NCI-H2196 treated with DMSO at 0.1 percent for 48 hours (cell line): ENCODE measurements around the gene STARD8.
"Not testable (repeated sequence)": the region's sequence is repeated elsewhere in the genome, so short reads cannot be mapped to it uniquely, and the experiment has no call there.

Source experiments
- DNase-seq: peaks from one replicate; lab custom pipeline; 2025; ENCODE audit not compliant: unreplicated experiment; lab: John Stamatoyannopoulos, UW

The STARD8 gene

GRCh38 chrX:68647156-68647957, at the start of gene STARD8:
TSS of gene STARD8 (plus strand) at chrX:68647666. CDS start at chrX:68647883, 217 bp downstream.
- no peak for DNase-seq

DNA sequence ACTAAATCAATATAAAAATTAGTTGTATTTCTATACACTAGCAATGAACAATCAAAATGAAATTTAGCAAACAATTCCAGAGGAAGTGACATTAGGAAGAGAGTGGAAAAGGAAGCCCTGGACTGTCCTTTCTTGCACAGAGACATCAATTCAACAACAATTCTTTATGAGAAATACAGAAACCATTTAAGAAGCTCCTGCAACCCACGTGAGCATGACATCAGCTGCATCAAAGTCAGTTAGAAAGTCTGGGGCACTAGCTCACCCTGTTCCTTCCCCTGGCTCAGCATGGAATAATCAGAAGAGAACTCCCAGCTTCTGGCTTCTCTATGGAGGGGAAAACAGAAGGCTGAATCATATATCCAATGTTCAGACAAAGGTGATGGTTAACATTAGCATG, 48.6 kb upstream of the STARD8 start:
- DNase-seq, result no peak

DNA sequence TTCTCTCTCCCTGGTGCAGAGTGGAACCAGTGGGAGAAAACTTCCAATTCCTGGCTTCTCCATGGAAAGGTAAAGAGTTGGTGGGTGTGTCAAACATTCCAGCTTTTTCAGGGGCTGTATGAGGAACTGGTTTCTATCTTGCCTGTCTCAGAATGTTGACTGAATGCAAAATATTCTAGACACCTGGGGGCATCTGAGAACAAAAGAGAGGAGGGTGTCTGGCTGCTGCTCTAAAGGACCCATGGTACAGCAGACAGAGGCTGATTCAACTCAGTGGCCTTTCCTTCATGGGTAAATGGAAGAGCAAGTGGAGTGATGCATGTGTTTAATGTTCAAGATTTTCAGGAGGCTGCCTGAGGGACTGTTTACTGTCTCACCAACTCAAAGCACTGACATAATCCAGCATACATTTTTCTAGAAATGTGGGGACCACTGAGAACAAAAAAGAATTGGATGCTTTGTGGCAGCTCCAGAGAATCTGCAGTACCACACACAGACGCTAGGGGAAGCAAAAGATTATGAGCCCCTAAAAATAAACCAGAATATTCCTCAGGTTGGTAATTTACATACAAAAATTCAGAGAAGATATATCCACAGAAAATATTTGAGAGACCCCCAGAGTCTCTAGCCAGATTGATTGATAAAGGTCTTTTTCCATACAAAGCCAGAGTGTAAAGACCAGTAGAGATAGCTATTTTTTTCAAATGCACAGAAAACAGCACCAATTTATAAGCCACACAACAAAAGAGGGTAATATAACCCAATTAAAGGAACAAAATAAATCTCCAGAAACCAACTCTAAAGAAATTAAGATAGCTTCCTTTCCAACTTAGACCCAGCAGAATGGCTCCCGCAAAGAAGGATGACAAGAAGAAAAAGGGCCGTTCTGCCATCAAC, 48.0 kb upstream of the STARD8 start:
- no peak for DNase-seq

DNA sequence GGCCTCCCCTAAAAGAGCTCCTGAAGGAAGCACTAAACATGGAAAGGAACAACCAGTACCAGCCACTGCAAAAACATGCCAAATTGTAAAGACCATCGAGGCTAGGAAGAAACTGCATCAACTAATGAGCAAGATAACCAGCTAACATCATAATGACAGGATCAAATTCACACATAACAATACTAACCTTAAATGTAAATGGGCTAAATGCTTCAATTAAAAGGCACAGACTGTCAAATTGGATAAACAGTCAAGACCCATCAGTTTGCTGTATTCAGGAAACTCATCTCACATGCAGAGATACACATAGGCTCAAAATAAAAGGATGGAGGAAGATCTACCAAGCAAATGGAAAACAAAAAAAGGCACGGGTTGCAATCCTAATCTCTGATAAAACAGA, 43.2 kb upstream of the STARD8 start:
- not testable (repeated sequence) for DNase-seq

GRCh38 chrX:68614733-68615132, 32.7 kb upstream of the STARD8 start:
- not testable (repeated sequence) for DNase-seq

DNA sequence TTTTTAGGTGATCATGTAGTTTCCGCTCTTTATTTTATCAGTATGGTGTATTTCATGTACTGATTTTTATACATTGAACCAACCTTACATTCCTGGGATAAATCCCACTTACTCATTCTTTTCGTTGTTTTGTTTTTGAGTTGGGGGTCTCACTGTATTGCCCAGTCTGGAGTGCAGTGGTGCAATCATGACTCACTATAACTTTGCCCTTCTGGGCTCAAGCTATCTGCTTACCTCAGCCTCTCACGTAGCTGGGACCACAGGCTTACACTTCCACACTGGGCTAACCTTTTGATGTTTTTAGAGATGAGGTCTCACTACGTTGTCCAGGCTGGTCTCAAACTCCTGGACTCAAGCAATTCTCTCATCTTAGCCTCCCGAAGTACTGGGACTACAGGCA, 19.5 kb upstream of the STARD8 start:
- DNase-seq, result no peak

- not testable (repeated sequence) for DNase-seq
Observed at GRCh38 chrX:68629936-68630335, 17.5 kb upstream of the STARD8 start.

DNA sequence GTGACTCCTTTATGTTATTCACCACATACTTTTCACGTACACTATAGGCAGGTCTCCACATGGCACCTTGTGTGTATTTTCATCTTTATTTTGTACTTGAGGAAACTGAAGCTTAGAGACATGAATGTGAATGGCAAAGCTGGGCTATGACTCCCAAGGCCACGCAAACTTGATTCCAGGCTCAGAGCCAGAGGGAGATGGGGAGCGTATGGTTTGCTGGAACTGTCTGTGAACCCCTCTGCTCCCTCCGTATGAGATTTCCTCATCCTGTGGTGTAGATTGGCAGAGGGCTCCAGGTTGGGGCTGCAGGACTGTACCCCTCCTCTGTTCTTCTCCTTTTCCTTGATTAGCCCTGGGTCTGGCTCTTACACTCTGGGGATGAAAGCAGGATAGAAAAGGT, 16.1 kb upstream of the STARD8 start:
- no peak for DNase-seq

GRCh38 chrX:68632491-68632890, 15.0 kb upstream of the STARD8 start:
- no peak for DNase-seq

- no peak for DNase-seq
Observed at GRCh38 chrX:68633981-68634380, 13.5 kb upstream of the STARD8 start.

DNA sequence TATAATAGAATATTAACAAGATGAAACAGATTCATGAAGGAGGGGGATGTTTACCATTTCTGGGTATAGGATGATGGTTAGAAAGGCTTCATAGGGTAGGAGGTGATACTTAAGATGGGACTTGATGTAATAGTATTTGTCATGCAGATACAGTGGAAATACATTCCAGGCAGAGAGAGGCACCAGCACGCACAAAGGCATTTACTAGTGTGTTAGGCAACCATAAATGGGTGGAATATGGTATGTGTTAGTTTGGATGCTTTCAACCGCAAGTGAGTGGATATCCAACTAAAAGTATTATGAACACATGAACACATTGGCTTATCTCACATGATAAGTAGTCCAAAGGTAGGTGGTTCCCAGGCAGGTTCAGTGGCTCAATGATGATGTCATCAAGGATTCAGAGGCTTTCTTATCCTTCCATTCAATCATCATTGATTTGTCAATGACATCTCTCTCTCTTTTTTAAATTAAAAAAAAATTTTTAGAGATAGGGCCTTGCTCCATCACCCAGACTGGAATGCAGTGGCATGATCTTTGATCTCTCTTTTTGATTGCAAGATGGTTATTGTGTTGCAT, 12.7 kb upstream of the STARD8 start:
- no peak for DNase-seq

DNA sequence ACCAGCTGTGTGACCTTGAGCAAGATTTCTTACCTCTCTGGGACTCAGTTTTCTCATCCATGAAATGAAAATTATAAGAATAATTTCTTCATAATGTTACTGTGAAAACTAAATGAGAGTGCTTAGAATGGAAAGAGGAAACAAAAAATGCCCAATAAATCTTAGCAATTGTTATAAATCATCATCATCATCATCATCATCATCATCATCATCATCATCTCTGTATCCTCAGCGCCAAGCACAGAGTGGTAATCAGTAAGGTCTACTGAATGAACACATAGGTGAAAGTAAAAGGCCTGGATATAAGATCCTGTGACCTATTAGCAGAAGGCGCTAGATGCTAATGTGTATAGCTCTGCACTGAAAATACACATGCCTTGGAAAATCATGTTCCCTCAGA, 6.8 kb upstream of the STARD8 start:
- DNase-seq, result no peak

GRCh38 chrX:68644861-68645260, 2.6 kb upstream of the STARD8 start:
- no peak for DNase-seq

DNA sequence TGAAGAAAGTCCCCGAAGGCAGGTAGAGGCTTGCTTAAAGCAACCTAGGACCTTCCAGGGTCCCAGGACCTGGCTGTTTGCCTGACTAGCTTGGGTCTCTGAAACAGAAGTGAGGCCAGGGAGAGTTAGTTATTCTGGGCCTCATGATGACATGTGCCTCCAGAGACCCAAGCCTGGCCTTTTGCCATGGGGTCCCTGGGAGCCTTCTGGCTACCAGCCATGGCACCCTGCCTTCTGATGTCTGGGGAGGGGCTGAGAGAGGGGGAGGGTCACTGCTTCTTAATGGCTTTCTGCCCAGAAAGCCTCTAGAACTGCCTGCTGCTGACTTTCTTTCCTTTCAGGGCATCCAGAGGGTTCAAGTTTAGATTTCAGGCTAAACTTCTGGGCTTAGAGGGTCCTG, 1.0 kb upstream of the STARD8 start:
- no peak for DNase-seq

DNA sequence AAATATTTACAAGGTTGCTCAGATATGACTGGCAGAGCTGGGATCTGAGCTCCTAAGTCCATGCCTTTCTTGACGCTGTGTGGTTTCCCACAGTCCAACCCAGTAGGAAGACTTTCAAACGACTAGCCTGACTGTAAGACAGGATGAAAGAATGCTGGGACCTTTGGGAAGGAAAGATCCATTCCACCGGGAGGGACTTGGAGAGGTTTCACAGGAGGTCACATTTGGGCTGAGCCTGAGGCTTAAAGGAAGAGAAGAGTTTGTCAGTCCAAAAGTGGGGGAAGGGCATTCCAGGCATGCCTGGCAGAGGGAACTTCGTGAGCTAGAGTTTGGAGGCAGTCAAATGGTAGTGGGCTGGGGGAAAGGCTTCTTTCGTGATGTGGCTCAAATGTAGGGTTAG, 1.5 kb downstream of the STARD8 start:
- no peak for DNase-seq

DNA sequence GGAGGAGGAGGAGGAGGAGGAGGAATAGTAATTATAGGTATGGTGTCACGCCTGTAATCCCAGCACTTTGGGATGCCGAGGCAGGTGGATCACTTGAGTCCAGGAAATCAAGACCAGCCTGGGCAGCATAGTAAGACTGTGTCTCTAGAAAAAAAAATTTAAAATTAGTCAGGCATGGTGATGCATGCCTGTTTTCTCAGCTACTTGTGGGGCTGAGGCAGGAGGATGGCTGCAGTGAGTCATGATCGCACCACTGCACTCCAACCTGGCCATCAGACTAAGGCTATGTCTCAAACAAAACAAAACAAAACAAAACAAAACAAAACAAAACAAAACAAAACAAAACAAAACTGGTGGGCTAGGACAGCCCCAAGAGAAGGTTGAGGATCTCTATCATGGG, 3.0 kb downstream of the STARD8 start:
- no peak for DNase-seq

DNA sequence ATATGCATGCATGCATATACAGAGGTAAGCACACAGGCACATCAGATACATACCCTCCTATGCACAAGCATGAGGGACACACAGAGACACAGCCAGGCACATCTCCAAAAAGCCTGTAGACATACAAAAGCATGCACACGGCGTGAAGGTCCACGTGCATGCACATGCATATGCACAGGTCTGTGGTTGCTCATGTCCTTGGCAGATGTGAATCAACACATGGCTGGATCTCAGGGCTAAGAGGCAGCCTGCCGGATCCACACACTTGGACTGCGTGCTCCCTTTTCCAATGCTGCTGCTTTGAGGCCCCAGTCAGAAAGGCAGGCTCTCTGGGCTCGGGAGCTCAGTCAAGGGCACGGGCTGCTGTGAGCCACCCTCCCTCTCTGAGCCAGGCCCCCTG, 3.6 kb downstream of the STARD8 start:
- no peak for DNase-seq

DNA sequence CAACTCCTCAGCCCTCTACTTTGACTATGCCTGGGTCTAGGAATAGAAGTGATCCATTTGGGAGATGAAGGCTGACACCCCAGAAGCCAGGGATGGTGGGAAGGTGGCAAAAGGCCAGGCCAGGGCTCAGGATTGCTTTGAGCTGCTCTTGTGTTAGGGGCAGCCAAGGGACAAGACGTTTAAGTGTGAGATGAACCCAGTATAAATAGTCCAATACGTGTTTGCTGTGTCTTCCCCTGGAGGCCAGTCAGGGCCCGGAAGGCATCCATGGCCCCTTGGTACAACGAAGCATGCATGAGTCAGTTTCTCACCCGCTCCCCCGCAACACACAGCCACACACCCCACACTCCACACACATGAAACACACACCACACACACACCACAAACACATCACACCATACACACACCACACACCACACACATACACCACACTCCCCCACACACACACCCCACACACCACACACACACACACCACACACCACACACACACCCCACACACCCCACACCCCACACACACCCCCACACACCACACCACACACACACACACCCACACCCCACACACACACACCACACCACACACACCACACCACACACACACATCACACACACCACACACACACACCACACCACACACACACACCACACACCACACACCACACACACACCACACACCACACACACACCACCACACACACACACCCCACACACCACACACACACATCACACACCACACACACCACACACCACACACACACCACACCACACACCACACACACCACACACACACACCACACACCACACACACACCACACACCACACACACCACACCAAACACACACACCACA, 5.1 kb downstream of the STARD8 start:
- no peak for DNase-seq

DNA sequence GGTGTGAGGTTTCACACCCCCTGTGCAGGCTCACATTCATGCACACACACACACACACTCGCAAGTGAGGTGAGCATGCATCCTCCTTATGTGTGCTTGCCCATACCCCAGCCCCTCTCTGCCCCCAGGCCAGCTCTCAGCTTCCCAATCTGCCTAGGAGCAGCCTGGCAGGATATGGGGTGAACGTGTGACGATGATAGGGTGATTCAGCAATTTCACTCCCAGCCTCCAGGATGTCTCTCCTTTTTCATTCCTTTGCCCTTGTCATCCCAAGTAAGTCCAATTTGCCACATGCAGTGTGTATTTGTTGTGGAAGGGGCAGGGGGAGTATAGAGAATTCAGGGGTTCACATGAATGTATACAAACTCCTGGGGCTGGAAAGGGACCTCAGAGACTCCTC, 7.2 kb downstream of the STARD8 start:
- DNase-seq, result no peak

DNA sequence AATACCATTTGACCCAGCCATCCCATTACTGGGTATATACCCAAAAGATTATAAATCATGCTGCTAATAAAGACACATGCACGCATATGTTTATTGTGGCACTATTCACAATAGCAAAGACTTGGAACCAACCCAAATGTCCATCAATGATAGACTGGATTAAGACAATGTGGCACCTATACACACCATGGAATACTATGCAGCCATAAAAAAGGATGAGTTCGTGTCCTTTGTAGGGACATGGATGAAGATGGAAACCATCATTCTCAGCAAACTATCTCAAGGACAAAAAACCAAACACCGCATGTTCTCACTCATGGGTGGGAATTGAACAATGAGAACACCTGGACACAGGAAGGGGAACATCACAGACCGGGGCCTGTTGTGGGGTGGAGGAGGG, 9.0 kb downstream of the STARD8 start:
- not testable (repeated sequence) for DNase-seq

DNA sequence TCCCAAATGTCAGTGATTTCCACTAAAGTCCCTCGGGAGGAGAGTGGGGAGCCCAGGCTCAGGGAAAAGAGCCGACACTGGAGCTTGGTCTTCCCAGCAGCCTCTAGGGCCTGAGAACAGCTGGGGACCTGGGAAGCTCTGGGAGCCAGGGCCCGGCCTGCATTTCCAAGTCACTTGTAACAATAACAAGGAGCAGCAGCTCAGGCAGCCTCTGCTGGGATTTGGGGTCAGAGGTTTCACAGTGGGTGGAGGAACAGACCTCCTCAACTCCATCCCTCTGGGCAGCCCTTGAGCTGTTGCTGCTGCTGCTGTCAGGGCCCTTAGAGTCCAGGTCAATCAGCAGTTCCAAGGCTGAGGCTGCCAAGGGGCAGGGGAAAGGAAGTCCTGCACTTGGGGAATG, 11.1 kb downstream of the STARD8 start:
- DNase-seq, result no peak
